Body of pancreas (tissue), 4 donors: ENCODE data around the gene RSF1. TPM values are rescaled to one million over a fixed set of nuclear protein-coding genes. Genes with fewer than 3 reads are reported as not detected.

Experiments
- ATAC-seq: fragments of 150-250 bp; one replicate; pipeline ENCODE4 v1.9.1; 2016
- DNase-seq, 4 donors: peaks; one replicate each; pipeline ENCODE4 v3.0.0-alpha.2; 2019
- H3K27ac ChIP-seq, 4 donors: fragments of 200-600 bp; sonication (generic); 1 replicate in 3 of 4; 2 replicates in 1 of 4; pipeline versions ENCODE4 v1.5.1 to v1.6.1; 2016 to 2019; ENCODE audit warnings: mild to moderate bottlenecking in 1 of 4, mixed read lengths in 1 of 4, moderate library complexity in 1 of 4
- H3K27me3 ChIP-seq, 2 donors: fragments of 200-600 bp; sonication (generic); one replicate each; pipeline ENCODE4 v1.6.0; 2016; ENCODE audit warnings: mild to moderate bottlenecking in 1 of 2
- H3K36me3 ChIP-seq, 2 donors: fragments of 200-600 bp; sonication (generic); replicated peaks in 1 of 2; 2 replicates each; pipeline ENCODE4 v1.5.1; 2016; ENCODE audit warnings: low read depth in 2 of 2; ENCODE audit not compliant: insufficient read depth in 1 of 2
- H3K4me1 ChIP-seq: fragments of 200-600 bp; sonication (generic); one replicate; pipeline ENCODE4 v1.6.0; 2016
- H3K4me3 ChIP-seq, 2 donors: fragments of 200-600 bp; sonication (generic); 1 replicate in 1 of 2; 2 replicates in 1 of 2; pipeline ENCODE4 v1.5.1; 2016 to 2019
- H3K9me3 ChIP-seq, 3 donors: fragments of 200-600 bp; sonication (generic); 1 replicate in 2 of 3; 2 replicates in 1 of 3; pipeline ENCODE4 v1.5.1; 2016
- POLR2A ChIP-seq, 3 donors: fragments of 450-650 bp; IDR thresholded peaks; one replicate each; pipeline ENCODE4 v1.6.1; 2016; ENCODE audit warnings: antibody characterized with exemption in 3 of 3, mild to moderate bottlenecking in 2 of 3
- WGBS, 2 donors: methylation state at CpG; one replicate each; pipeline ENCODE4 v1.1.5; 2017; 5-methylcytosine and 5-hydroxymethylcytosine counted together
- intact Hi-C: fragments of 100-400 bp; cut with DNase I; formaldehyde crosslinking; loops from one replicate; pipeline ENCODE4 v1.15.1; 2023
- total RNA-seq, 2 donors: library from RNA; depleted of rRNA; stranded (reverse); fragments of >200 nt; gene quantifications; one replicate each; pipeline ENCODE4 v1.1.0, GENCODE V29; 2016
- TF ChIP-seq, protein P1 (sequence below), 7 experiments: fragments of 450-650 bp in 4 of 7; fragments of 200-600 bp in 3 of 7; sonication (generic) in 3 of 7; IDR thresholded peaks; one replicate each; pipeline ENCODE4 v1.5.1; 2016 to 2019; ENCODE audit warnings: antibody characterized with exemption in 7 of 7

Gene RSF1
- total RNA-seq, 2 donors from 2014 or later: 18.2 to 129 TPM

DNA sequence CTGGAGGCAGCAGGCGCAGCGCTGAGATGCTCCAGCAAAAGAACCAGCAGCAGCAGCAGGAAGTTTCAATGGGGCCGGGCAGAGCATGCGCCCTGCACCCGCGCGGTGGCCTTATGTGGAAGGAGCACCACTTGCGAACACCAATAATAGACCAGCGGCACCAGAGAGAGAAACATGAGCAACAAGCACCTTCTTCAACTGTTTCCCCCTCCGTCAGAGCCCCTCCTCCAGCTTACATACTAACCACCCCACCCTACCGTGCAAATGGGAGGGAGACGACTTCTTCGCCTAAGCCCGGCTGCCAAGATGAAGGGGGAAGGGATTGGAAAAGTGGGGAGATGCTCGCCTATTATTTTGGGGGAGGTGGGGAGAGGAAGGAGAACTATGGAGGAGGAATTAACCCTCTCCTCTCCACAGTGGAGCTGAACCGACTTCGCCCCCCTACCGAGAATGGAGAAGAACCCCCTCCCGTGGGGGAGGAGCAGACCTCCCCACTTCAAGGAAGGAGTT is 1.1 kb downstream of the RSF1 start:
- 0% methylated on average over 18 to 19 of the region's 19 CpGs for WGBS, 2 donors
- peak in 2 of 3 donors; percentile 55 to 66 for TF ChIP-seq POLR2A (IDR thresholded peaks at IDR 0.05)
- TF ChIP-seq, protein P1, sequence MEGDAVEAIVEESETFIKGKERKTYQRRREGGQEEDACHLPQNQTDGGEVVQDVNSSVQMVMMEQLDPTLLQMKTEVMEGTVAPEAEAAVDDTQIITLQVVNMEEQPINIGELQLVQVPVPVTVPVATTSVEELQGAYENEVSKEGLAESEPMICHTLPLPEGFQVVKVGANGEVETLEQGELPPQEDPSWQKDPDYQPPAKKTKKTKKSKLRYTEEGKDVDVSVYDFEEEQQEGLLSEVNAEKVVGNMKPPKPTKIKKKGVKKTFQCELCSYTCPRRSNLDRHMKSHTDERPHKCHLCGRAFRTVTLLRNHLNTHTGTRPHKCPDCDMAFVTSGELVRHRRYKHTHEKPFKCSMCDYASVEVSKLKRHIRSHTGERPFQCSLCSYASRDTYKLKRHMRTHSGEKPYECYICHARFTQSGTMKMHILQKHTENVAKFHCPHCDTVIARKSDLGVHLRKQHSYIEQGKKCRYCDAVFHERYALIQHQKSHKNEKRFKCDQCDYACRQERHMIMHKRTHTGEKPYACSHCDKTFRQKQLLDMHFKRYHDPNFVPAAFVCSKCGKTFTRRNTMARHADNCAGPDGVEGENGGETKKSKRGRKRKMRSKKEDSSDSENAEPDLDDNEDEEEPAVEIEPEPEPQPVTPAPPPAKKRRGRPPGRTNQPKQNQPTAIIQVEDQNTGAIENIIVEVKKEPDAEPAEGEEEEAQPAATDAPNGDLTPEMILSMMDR (IDR thresholded peaks at IDR 0.05): peak in 4 of 7 experiments; percentile 30 to 44 (median 31)
- H3K27ac ChIP-seq: peak overlapping the region; percentile 56 to 92 (median 84)
- no peaks in the 10 kb centered on the region for H3K27me3 ChIP-seq
- no peaks in the 10 kb centered on the region for H3K36me3 ChIP-seq
- H3K4me1 ChIP-seq: peaks cover 46% of the 10 kb centered on the region
- peak; percentile 76 to 87 (median 83) for DNase-seq
- intact Hi-C loops: no loop called here
- H3K4me3 ChIP-seq: peak overlapping the region; percentile 84 to 100
- H3K9me3 ChIP-seq: no peaks in the 10 kb centered on the region
- peak; percentile 19 for ATAC-seq

DNA sequence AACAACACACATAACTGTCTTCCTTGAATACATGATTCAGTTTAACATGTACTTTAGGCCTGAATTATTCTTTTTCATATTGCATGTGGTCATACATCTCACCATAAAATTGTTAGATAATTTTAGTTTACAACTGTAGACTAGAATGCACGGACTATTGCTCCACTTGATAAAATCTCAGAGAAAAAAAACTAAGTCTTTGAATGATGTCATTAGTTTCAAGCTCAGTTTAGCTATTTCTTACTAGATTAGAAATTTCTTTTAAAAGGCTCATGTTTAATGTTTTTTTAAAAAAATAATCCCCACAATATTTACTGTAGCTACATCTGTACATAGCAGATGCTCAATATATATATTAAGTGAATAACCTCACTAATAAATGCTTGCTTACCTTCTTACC is 5.1 kb downstream of the RSF1 start:
- TF ChIP-seq, protein P1 (IDR thresholded peaks at IDR 0.05): no peak
- no peak for TF ChIP-seq POLR2A (IDR thresholded peaks at IDR 0.05)
- 76 to 77% methylated on average over 1 of the region's 1 CpG for WGBS, 2 donors
- peaks cover 17% of the 10 kb centered on the region for H3K4me1 ChIP-seq
- no peak for DNase-seq
- intact Hi-C loops: no loop called here
- no peaks in the 10 kb centered on the region for H3K36me3 ChIP-seq
- H3K4me3 ChIP-seq: no peak overlapping the region
- no peaks in the 10 kb centered on the region for H3K9me3 ChIP-seq
- H3K27ac ChIP-seq: no peak overlapping the region
- H3K27me3 ChIP-seq: no peaks in the 10 kb centered on the region
- ATAC-seq: no peak

DNA sequence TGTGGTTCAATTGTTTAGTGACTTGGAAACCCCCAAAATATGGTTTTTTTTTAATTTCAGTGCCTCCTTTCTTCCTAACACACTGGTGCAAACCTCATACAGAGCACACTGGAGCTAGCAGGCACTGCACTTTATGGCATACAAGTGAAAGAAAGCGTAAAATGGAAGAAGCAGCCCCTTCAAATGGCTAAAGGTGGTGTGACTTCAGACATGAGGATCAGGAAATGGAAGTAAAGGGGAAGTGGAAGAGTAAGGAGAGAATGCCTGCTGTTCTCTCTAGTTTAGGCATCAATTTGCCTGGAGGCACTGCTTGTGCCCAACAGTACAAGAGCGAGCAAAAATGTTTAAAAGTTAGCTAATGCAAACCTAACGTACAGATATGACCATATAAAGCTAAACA is 5.7 kb downstream of the RSF1 start:
- Histone ChIP-seq H3K4me3 (no peak overlapping the region), H3K27me3 (no peaks in the 10 kb centered on the region), H3K4me1 (peaks cover 17% of the 10 kb centered on the region), H3K9me3 (no peaks in the 10 kb centered on the region), H3K36me3 (no peaks in the 10 kb centered on the region), H3K27ac (no peak overlapping the region)
- DNase-seq (no peak), ATAC-seq (no peak)
- intact Hi-C loops: no loop called here
- 90 to 99% methylated on average over 3 of the region's 3 CpGs for WGBS, 2 donors
- no peak for TF ChIP-seq POLR2A (IDR thresholded peaks at IDR 0.05)
- TF ChIP-seq, protein P1 (IDR thresholded peaks at IDR 0.05): no peak

DNA sequence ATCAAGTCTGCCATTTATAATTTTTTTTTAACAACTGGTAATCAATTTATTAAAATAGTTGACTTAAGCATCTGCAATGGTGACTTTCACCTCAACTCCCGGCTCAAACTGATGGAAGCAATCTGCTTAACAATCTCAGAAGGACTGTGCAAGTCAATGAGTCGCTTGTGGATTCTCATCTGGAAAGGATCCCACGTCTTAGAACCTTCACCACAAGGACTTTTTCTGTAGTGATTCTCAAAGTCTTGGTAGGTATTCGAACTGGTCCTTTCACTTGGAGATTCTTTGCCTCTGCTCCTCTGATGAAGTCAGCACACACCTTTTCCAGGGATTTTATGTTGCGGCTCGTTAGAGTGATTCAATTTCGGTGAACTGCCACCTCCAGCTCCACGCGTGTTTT is 7.3 kb downstream of the RSF1 start:
- no peak overlapping the region for H3K4me3 ChIP-seq
- no peak for DNase-seq
- H3K9me3 ChIP-seq: no peaks in the 10 kb centered on the region
- TF ChIP-seq, protein P1 (IDR thresholded peaks at IDR 0.05): no peak
- TF ChIP-seq POLR2A (IDR thresholded peaks at IDR 0.05): no peak
- no peaks in the 10 kb centered on the region for H3K27me3 ChIP-seq
- no peak overlapping the region for H3K27ac ChIP-seq
- ATAC-seq: no peak
- intact Hi-C loops: no loop called here
- no peaks in the 10 kb centered on the region for H3K36me3 ChIP-seq
- peaks cover 15% of the 10 kb centered on the region for H3K4me1 ChIP-seq
- WGBS, 2 donors: 91 to 95% methylated on average over 9 of the region's 9 CpGs

DNA sequence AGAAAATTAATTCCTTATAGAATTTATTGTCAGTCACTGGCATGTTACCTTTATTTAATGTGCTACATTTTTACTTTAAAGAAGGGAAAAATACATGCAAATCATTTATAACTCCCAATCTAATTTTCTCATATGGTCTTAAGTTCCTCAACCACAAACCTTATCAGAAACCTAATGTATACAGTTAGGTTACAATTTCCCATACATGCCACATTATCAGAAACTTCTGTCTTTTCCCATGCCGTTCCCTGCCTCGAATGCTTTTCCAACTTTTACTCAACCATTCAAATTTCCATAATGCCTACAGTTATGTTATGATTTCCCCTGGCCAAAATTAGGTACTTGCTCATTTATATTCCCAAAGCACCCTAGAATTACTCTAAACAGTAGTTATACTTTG is 13.5 kb downstream of the RSF1 start:
- ATAC-seq (no peak), DNase-seq (no peak)
- H3K4me1 ChIP-seq: peaks cover 5% of the 10 kb centered on the region
- H3K27ac ChIP-seq: no peak overlapping the region
- no peaks in the 10 kb centered on the region for H3K36me3 ChIP-seq
- intact Hi-C loops: no loop called here
- 78 to 88% methylated on average over 2 of the region's 2 CpGs for WGBS, 2 donors
- H3K4me3 ChIP-seq: no peak overlapping the region
- TF ChIP-seq POLR2A (IDR thresholded peaks at IDR 0.05): no peak
- TF ChIP-seq, protein P1 (IDR thresholded peaks at IDR 0.05): no peak
- H3K27me3 ChIP-seq: no peaks in the 10 kb centered on the region
- peaks cover 0 to 2% (median 0%) of the 10 kb centered on the region in 3 donors for H3K9me3 ChIP-seq
